Tongue (tissue), 2 donors: ENCODE data around the gene TGFA. TPM values are rescaled to one million over a fixed set of nuclear protein-coding genes. Genes with fewer than 3 reads are reported as not detected.

ENCODE experiments used
- DNase-seq: peaks from one replicate; pipeline ENCODE4 v3.0.0-alpha.2; 2015
- total RNA-seq: library from RNA; depleted of rRNA; stranded (reverse); fragments of >200 nt; gene quantifications from one replicate; pipeline ENCODE4 v1.2.3, GENCODE V29; 2014

TGFA gene
- 6.3 TPM for total RNA-seq

DNA sequence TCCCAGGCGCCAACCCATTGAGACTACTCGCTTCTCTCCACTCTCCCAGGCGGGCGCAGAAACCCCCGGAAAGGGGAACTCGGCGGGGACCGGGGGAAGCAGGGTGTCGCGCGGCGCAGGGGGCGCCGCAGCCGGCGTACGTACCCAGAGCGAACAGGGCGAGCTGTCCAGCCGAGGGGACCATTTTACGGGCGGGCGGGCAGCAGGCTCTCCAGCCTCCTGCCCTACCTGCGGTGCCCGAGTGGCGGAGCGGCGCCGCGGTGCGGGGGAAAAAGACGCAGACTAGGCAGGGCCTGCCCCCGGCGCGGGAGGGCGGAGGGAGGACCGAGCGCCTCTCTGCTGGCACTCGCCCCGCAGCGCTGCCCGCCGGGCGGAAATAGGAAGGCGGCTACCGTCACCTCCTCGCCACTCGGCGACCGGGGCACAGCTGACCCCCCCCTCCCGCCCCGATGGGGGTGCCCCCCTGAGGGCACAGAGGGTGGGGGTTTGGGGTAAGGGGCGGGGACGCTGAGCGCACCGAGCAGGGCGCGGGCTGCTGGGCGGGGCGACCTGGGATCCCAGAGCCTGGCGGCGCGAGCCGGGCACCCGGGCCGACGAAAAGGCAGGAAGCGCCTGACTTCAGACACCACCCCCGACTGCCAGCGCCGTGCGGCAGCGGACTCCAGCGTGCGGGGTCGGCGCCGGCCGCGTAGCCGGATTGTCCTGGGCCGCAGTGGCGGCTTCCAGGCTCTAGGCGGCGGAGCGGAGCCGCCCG is at the start of gene TGFA:
Gene TGFA, minus strand, starts transcription at position 243 of the 754 bp plus-strand sequence. Its CDS starts 59 bp downstream, at position 184.
- DNase-seq, result peak; percentile 66

DNA sequence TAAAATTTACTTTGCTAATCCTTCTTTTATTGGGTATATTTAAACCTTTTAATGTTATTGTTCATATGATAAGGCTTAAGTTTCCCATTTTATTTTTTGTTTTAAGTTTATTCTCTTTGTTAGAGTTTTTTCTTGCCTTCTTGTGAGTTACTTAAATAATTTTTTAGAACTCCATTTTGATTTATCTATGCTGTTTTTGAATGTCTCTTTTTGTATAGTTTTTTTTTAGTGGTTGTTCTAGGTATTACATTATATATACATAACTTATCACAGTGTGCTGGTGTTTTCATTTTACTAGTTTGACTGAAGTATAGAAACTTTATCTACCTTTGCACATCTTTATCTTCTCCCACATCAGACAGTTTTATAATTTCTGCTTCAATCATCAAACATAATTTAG is 49.4 kb upstream of the TGFA start:
- DNase-seq, result no peak

DNA sequence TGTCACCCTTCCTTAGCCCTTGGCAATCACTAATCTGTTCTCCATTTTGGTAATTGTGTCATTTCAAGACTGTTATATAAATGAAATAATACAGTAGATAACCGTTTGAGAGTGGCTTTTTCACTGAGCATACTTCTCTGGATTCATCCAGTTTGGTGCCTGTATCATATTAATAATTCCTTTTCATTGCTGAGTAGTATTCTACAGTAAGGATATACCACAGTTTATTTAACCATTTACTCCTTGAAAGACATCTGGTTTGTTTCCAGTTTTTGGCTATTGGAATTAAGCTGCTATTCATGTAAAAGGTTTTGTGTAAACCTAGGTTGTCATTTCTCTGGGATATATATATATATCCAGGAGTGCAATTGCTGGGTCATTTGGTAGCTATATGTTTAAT is 44.6 kb upstream of the TGFA start:
- no peak for DNase-seq

DNA sequence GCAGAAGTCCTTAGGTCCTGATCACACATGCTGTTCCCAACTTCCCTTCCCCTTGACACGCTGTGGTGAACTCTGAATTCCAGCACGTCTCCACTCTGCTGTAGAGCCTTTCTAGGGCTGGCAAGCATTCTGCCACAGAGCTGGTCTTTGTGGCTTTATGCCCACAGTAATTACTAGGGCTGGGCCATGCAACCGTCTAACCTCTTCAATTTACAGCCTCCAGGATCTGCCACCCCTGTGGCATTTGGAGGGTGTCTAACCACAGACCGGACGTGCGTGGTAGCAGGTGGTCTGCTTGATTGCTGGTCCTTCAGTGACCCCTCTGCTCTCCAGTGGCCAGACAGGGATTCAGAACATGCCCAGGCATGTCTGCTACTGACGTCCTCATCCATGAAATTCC is 43.1 kb upstream of the TGFA start:
- no peak for DNase-seq

DNA sequence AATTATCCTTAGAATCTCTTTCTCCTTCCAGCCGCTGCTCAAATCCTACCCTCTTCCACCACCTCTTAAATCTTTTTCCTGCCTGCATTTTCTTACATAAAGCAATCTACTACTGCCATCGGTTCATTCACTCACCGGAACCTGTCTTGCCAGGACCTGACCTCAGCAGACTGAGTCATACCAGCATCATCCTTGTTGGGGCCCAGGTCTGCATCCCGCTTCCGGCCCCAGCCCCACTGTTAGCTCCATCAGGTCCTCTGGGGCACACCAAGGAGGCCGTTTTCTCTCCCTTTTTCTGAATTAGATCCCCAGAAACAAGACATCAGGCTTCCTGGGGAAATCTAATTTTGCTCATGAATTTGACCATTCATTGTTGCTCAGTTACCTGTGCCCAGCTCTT is 42.7 kb upstream of the TGFA start:
- no peak for DNase-seq

DNA sequence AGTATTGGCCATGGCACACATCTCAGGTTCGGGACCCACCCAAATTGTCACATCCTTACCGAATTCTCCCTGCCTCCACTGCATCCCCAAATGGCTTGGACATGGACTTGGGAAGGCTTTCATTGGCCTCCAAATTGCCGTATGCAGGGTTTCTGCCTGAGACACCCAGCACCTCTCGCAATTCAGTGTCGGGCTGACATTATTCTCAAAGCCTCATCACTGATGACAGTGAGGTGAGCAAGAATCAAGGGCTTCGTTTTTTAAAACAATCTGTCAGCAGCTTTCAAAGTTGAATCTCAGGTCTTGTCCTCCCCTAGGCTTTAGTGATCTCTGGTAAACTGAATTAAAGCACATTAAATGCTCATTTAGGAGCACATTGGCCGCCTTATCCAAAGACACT is 29.5 kb upstream of the TGFA start:
- DNase-seq, result no peak

DNA sequence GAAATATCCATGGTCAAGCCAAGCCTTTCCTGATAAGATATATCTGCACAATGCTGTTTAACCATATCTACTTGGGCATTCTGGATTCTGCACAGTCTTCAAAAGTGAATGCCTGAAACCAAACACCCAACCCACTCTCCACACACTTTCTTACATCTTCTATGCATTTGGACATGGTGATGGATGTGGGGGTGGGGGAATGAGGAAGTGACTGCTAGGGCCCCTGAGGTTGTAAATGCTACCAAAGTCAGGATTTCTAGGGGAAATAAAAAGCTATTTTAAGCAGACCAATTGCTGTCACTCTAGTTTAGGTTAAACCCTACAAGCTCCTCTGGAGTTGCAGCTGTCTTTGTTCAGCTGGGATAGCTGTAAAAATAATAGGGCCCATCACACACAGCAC is 26.7 kb upstream of the TGFA start:
- no peak for DNase-seq

DNA sequence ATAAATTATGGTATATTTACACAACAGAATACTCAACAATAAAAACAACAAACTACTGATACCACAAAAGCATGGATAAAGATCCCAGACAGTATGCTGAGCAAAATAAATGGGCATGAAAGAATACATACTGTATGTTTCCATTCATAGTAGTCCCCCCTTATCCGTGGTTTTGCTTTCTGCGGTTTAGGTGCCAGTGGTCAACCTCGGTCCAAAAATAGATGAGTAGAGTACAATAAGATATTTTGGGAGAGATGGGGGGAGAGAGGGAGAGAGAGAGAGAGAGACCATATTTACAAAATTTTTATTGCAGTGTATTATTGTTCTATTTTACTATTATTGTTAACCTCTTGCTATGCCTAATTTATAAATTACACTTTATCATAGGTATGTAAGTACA is 21.0 kb upstream of the TGFA start:
- no peak for DNase-seq

DNA sequence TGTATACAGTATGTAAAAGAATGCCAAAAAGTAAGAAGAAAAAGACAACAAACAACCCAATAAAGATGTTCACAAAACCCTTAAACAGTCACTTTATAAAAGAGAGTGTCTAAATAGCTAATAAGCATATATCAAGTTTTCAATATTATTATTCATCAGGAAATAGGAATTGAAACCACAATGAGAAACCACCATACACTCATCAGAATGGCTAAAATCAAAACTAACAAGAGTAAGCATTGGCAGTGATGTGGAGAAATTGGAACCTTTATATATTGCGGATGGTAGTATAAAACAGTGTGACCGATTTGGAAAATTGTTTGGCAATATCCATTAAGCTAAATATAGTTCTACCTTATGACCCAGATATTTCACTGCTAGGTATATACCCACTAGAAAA is 20.5 kb upstream of the TGFA start:
- DNase-seq, result no peak

DNA sequence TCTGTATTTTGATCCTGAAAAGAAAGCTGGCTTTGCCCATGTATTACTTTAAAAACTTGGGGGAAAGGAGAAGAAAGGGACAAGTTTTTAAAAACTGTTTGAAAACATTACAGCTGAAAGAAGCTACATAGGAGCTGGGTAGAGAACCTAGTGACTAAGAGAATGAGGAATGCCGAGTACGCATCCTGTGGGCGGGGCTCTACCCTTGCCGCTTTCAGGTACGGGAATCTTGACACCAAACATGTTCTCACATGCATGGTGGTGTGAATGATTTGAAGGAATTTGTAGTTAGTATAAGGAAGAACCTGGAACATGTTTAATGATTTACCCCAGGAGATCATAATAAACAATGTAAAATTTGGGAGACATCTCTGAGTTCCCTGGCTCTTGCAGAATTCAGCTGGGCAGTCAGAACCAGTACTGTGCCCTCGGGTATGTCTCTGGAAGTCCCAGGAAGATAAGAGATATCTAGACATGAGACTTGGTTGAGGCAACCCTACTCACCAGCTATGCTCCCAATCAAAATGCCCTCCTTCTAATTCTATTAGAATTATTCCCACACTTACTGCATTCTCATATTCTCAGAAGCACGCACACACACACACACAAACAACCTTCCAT is 16.5 kb upstream of the TGFA start:
- peak; percentile 21 for DNase-seq

DNA sequence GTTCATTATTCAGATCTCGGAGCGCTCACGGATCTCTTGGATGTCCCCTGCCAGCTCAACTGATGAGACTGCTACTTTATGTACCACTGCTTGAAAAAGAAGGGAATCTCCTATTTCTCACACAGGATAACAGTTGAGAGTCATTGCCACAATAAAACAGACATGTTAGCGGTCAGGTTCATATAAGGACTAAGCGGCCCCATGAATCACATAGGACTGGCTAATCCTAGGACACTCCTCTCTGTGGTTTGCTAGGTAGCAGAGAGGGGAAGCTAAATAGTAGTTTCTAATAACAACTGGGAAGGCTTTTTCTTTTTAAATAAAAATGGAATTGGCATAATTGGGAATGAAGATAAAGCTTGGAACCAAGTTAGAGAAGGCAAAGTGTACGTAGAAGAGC is 15.9 kb upstream of the TGFA start:
- DNase-seq, result no peak

DNA sequence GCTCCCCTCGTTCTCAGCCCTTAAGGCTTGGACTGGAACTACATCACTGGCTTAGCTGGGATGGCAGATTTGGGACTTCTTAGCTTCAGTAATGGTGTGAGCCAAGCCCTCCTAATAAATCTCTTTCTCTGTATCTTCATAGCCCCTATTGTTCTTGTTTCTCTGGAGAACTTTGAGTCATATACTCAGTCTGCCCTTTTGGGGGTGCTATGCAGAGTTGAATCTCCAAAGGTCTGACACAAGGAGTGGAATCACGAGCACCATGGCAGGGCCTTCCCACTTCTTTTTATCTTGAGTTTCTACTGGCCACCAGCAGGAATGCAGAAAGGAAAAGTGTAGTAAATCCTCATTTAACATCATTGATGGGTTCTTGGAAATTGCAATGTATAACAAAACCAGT is 13.3 kb upstream of the TGFA start:
- DNase-seq, result no peak

DNA sequence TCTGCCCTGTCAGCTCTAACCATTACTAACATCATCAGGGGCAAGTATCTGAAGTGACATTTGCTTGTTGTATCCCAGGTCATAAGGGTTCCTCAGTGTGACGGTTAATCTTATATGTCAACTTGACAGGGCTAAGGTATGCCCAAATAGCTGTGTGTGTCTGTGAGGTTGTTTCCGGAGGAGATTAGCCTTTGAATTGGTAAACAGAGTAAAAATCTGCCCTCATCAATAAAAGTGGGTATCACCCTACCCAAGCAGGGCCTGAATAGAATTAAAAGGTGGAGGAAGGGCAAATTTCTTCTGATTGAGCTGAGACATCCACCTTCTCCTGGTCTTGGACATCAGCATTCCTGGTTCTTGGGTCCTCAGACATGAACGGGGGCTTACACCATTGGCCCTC is 12.8 kb upstream of the TGFA start:
- no peak for DNase-seq

DNA sequence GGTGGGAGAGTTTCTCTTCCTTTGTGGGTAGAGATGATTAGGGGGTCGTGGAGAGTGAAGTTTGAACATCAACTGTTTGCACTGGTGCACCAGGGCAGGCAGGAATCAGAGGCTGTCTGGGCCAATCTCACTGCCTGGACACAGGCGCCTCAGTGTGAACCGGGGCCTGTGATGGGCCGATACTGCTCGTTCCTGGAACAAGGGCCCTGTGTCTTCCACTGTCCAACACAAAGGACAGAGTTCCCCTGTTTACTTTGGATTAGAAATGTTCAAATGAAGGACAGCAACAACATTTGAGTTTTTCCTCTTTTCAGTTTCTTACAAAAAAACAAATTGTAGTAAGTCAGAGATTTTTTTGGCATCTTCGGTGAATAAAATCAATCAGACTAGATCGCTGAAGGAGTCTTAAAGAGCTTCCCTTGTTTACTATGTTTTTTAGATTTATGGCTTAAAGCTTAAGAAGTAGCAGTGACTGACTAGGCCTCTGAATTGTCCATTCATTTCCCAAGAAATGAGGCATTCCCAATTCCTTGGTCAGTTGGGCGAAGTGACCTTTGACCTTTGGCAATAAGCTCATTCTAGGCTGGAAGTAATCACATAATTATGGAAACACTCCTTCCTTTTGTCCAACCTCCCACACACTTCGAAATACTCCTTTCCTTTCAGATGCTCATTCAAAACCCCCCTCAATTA is 11.6 kb upstream of the TGFA start:
- DNase-seq, result peak; percentile 11

DNA sequence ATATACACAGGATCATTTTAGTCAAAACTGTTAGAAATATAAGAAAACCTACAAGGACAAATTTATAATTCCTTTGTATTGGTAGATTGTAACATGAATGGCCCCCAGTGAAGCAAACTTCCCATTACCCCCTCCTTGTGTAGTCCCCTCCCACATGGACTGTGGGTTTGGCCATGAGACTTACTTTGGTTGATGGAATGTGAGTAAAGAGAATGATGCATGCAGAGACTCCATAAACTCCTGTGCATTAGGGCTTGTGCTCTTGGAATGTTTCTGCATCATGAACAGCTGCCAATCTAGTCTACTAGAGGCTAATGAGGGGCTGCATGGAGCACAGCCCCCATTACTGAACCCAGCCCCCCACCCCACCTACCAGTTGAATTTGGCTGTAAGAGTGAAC is 8.3 kb upstream of the TGFA start:
- DNase-seq, result no peak

DNA sequence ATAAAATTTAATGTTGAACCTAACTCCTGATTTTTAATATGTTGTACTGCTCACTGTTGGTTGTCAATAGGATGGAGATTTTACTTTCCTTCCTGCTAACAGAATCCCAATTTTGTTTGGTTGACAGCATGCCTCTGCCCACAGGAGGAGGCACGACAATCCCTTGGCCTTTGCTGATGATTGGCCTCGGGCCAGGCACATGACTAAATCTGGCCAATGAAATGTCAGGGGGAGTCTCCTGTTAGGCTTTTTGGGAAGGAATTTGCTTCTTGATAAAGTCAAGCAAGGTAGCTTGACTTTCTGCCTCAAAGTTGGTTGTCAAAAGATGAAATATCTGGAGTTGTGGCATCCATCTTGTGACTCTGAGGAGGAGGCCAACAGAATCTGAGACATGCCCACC is 6.8 kb upstream of the TGFA start:
- no peak for DNase-seq

DNA sequence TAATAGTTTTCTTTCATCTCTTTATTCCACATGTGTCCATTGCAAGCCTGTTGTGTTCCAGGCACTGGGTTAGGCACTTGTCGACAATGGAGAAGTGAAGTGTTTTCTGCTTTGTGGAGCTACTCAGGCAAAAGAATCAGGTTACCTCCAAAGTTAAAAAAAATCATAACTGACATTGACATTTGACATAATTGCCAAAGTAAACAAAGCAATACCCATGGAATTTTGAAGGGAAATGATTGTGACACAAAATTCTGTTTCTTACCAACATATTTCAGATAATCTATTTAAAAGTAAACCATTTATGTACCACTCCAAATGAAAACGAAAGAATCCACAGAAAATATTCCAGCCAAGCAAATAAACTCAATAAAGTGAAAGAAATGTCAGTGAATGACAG is 6.4 kb upstream of the TGFA start:
- no peak for DNase-seq

DNA sequence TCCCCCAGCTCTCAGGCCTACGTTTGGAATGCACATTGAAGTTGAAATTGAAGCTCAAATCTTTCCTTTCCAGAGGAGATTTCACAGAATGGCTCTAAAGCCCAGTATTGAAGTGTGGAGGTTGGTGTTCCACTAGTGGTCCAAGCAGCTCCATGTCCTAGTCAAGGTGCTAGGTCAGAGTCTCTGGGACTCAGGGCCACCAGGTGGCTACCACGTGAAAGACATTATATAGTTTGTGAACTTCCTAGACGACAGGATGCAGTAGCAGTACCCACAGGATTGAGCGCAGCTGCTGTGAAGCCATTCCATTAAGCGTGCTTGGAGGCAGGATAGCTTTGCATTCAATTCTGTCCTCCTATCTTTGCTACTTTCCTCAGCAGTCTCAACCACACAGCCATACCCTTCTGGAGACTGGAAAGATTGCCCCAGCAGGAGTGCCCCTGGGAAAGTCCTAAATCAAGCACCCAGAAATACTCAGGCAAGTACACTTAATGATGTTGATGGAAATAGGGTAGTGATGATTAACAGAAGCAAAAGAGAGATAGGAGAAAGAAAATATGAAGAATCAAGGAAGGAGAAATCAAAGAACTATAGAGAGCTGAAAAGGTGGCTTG is 4.7 kb upstream of the TGFA start:
- DNase-seq, result no peak

DNA sequence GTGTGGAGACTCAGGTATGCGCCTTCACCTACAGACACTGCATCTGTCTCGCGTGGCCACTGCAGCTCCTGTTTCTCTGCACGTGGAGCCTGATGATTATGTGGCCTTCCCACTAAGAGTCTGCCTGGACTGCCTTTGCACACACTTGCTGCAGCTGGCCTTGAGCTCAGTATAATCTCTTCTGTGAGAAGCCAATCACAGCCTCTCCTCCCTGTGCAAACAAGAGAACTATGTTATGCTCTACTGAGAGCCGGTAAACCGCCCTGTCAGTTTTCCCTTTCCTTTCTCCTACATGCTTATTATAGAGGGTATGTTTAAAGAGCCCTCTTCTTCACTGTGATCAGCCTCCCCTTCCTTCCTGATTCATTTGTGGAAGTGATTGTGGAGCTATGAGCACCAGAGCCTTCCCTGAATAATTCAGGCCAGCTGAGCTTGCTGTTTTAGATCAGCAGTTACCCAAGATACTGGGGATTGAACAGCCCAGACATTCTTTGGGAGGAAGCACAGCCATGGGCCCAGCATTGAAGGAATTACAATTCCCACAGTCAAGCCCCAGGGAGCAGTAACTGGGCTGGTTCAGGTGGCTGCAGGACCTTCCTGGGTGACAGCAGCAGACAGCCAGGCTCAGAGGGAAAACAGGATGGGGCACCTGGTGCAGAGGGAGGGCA is 3.7 kb upstream of the TGFA start:
- peak; percentile 47 for DNase-seq

DNA sequence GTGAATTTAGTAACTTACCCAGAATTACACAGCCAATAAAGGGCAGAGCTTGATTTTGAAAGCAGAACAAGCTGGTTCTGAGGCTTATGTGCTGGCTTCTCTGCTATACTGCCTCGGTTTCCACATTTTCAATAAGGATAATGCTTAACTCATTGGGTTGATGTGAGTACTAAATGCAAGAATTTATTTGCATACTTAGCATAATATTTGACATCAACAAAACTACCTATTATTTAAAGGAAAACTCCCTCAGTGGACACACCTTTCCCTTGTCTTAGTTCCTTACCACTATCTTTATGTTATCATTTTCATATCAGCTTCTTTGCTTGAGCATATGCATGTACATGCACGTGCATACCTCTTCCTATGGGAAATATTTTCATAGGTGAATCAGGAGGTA is 3.0 kb upstream of the TGFA start:
- DNase-seq, result no peak

DNA sequence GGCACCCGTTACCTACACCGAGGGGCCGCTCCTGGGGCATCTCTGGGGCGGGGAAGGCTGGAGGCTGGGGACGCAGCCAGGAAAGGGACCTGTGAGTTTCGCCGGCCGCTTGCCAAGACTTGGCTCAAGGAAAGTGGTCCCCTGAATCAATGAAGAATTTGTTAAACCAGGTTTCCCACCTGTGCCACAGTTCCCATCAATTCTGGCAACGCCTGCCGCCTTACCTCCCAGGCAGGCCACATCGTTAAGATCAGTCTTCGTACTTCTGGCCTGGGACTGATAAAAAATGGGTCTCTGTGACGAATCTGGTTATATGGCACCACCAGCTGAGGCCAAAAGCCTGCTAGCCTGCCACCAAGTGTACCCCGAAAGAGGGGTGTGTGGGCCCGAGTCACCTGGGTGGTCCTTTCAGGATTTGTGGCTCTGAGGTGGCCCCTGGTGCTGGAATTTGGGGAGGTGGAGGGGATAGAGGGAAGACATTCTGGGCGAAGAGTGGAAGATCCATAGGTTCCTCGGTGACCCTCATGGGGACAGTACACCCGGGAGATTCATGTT is 789 bp upstream of the TGFA start:
- no peak for DNase-seq

DNA sequence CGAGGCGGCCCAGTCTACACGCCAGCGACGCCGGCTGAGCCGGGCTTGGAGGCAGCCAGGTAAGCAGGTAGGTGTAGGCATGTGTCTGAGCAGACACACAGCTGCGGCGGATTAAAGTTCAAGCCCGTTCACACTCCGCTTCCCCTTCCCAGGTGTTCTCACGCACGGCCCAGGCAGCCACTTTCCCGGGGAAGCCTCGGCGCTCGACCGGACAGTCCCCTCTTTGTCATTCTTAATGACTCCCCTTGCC is 367 bp downstream of the TGFA start:
- no peak for DNase-seq
